Stimulated activated CD4-positive, alpha-beta T cell treated with anti-CD3 and anti-CD28 coated beads, Interleukin-2, amount 100 ng/mL, for 4 hours (primary cell): Measurements from ENCODE around the gene RAC2.

Experiments
- DNase-seq: peaks from one replicate; pipeline ENCODE4 v3.0.0-alpha.2; 2020; ENCODE audit warnings: low read depth

The RAC2 gene

GRCh38 chr22:37187891-37188761 is 55.9 kb downstream of the RAC2 start, which contains the start of gene C1QTNF6:
Gene C1QTNF6, minus strand, starts transcription at chr22:37188247. Its CDS starts 34 bp downstream, at chr22:37188213.
- DNase-seq: no peak

- no peak for DNase-seq
Measured at GRCh38 chr22:37187552-37187890, 56.5 kb downstream of the RAC2 start.

GRCh38 chr22:37186997-37187522 is 57.0 kb downstream of the RAC2 start:
- no peak for DNase-seq

GRCh38 chr22:37186228-37186996 is 57.7 kb downstream of the RAC2 start:
- no peak for DNase-seq

- DNase-seq: no peak
Measured at GRCh38 chr22:37185646-37186227, 58.3 kb downstream of the RAC2 start.

- no peak for DNase-seq
Measured at GRCh38 chr22:37184816-37185541, 59.1 kb downstream of the RAC2 start.

GRCh38 chr22:37184380-37184755 is 59.7 kb downstream of the RAC2 start:
- no peak for DNase-seq

GRCh38 chr22:37183432-37184379 is 60.4 kb downstream of the RAC2 start:
- DNase-seq: no peak

GRCh38 chr22:37182949-37183245 is 61.2 kb downstream of the RAC2 start:
- DNase-seq: no peak

- no peak for DNase-seq
Measured at GRCh38 chr22:37182101-37182948, 61.7 kb downstream of the RAC2 start.

GRCh38 chr22:37181681-37182080 is 62.4 kb downstream of the RAC2 start:
- DNase-seq: no peak

GRCh38 chr22:37180531-37181231 is 63.4 kb downstream of the RAC2 start:
- no peak for DNase-seq

- DNase-seq: no peak
Measured at GRCh38 chr22:37179622-37180420, 64.2 kb downstream of the RAC2 start.

- DNase-seq: no peak
Measured at GRCh38 chr22:37179126-37179470, 65.0 kb downstream of the RAC2 start.

GRCh38 chr22:37178350-37179125 is 65.5 kb downstream of the RAC2 start:
- no peak for DNase-seq

GRCh38 chr22:37177755-37178154 is 66.3 kb downstream of the RAC2 start:
- DNase-seq: no peak

- no peak for DNase-seq
Measured at GRCh38 chr22:37177221-37177620, 66.8 kb downstream of the RAC2 start.
